ENCODE data around the gene ZMIZ1.

ZMIZ1 gene

GRCh38 chr10:79191951-79192676 is 123.3 kb downstream of the ZMIZ1 start:
- no peak for DNase-seq

GRCh38 chr10:79192677-79193003 is 123.9 kb downstream of the ZMIZ1 start:
- DNase-seq = no peak

- no peak for DNase-seq
Measured at GRCh38 chr10:79193694-79194382, 125.1 kb downstream of the ZMIZ1 start.

- DNase-seq = peak; percentile 63 to 84
Measured at GRCh38 chr10:79195091-79195923, 126.5 kb downstream of the ZMIZ1 start.

GRCh38 chr10:79196470-79197461 is 128.0 kb downstream of the ZMIZ1 start:
- peak; percentile 27 to 37 for DNase-seq

GRCh38 chr10:79197558-79197957 is 128.8 kb downstream of the ZMIZ1 start:
- DNase-seq = no peak

- DNase-seq = no peak
Measured at GRCh38 chr10:79200346-79200745, 131.6 kb downstream of the ZMIZ1 start.

- DNase-seq = no peak
Measured at GRCh38 chr10:79201706-79202105, 132.9 kb downstream of the ZMIZ1 start.

- DNase-seq = peak in 1 of 2 donors; percentile 35
Measured at GRCh38 chr10:79202188-79203013, 133.6 kb downstream of the ZMIZ1 start.

- DNase-seq = no peak
Measured at GRCh38 chr10:79203014-79203644, 134.4 kb downstream of the ZMIZ1 start.

GRCh38 chr10:79203833-79204232 is 135.1 kb downstream of the ZMIZ1 start:
- DNase-seq = no peak

GRCh38 chr10:79206300-79207095 is 137.7 kb downstream of the ZMIZ1 start:
- DNase-seq = no peak

- DNase-seq = no peak
Measured at GRCh38 chr10:79207096-79207357, 138.3 kb downstream of the ZMIZ1 start.

- DNase-seq = no peak
Measured at GRCh38 chr10:79207726-79208125, 139.0 kb downstream of the ZMIZ1 start.

GRCh38 chr10:79208251-79208983 is 139.7 kb downstream of the ZMIZ1 start:
- no peak for DNase-seq

GRCh38 chr10:79209340-79209739 is 140.6 kb downstream of the ZMIZ1 start:
- no peak for DNase-seq

GRCh38 chr10:79209831-79210230 is 141.1 kb downstream of the ZMIZ1 start:
- DNase-seq = no peak

- DNase-seq = no peak
Measured at GRCh38 chr10:79210672-79211071, 141.9 kb downstream of the ZMIZ1 start.

GRCh38 chr10:79211616-79212015 is 142.8 kb downstream of the ZMIZ1 start:
- no peak for DNase-seq

- no peak for DNase-seq
Measured at GRCh38 chr10:79215531-79215930, 146.8 kb downstream of the ZMIZ1 start.

Data from bone marrow (tissue), 2 donors.